ENCODE results near the gene GPR183.

The GPR183 gene

DNA sequence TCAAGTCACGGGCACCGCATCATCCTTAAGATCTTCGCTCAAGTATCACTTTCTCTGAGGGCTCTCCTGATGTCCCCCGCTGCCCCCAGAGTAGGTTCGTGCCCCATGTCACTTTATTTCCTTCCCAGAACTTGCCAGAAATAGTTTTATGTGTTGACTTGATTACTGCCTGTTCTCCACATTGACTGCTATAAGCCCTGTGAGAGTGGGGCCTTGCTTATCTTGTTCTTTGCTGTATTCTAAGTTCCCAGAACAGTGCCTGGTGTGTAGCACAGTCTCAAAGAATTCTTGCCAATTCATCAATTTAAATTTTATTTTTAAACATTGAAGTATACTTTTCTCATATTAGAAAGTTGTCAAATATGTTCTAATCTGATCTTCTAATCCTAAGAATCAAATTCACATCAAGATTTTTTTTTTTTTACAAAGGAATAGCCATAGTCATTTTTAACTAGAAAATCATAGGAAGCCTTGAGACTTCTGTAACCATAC is 32.1 kb upstream of the GPR183 start:
- DNase-seq (ENCODE audit: low read depth), result no peak

DNA sequence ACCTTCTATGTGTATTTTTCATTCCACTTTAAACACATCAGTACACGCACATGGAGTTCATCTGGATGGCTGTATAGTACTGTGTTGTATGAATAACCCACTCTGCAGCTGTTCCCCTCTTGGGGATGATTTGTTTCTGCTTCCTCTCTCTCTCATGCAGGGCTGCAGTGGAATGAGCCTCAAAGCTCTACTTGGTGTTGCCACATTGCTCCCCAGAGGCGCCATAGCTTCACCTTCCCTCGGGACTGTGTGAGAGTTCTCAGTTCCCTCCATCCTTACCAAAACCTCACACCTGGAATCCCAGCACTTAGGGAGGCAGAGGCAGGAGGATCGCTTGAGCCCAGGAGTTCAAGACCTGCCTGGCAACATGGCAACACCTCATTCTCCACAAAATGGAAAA is 28.4 kb upstream of the GPR183 start:
- no peak for DNase-seq (ENCODE audit: low read depth)

GRCh38 chr13:99335087-99335486 is 27.9 kb upstream of the GPR183 start:
- DNase-seq (ENCODE audit: low read depth), result no peak

GRCh38 chr13:99334221-99334620 is 27.0 kb upstream of the GPR183 start:
- no peak for DNase-seq (ENCODE audit: low read depth)

- DNase-seq (ENCODE audit: low read depth), result no peak
These were observed 25.3 kb upstream of the GPR183 start for GRCh38 chr13:99332456-99332855.

- no peak for DNase-seq (ENCODE audit: low read depth)
These were observed 24.7 kb upstream of the GPR183 start for GRCh38 chr13:99331881-99332293.

GRCh38 chr13:99330942-99331341 is 23.7 kb upstream of the GPR183 start:
- no peak for DNase-seq (ENCODE audit: low read depth)

DNA sequence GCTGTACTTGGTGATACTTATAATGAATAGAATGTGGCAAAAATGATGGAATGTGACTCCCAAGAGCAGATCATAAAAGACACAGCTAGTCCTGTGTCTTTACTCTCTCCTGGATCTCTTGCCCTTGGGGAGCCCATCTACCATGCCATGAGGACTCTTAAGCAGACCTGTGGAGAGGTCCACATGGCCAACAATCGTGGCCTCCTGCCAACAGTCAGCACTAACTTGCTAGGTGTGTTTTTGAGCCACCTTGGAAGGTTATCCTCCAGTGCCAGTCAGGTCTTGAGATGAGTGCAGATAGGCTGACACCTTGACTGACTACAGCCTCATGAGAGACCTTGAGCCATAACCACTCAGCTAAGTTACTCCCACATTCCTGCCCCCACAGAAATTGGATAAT is 22.3 kb upstream of the GPR183 start:
- DNase-seq (ENCODE audit: low read depth), result no peak

- no peak for DNase-seq (ENCODE audit: low read depth)
These were observed 20.6 kb upstream of the GPR183 start for GRCh38 chr13:99327761-99328160.

DNA sequence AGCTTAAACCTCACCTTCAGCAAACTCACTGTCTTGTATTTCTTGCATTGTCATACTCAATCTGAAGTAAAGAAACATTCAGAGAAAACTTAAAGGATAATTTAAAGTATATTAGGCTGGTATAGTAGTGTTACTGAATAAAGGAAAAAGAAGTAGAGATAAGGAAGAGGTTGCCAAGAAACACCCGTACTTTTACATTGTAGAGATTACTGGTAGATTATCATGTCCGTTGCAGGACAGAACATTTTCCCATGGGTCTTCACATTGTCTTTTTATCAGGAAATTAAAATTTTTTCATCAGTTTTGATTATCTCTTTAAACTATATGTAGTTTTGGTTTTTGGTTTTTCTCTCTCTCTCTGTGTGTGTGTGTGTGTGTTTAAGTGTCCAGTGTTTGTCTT is 19.9 kb upstream of the GPR183 start:
- no peak for DNase-seq (ENCODE audit: low read depth)

DNA sequence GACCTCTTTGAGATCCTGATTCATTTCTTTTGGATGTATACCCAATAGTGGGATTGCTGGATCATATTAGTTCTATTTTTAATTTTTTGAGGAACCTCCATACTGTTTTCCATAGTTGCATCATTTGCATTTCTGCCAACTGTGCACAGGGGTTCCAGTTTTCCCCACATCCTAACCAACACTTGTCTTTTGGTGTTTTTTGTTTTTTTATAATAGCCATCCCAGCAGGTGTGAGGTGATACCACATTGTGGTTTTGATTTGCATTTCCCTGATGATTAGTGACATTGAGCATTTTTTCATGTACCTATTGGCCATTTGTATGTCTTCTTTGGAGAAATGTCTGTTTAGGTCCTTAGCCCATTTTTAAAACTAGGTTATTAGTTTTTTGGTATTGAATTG is 18.8 kb upstream of the GPR183 start:
- DNase-seq (ENCODE audit: low read depth), result no peak

GRCh38 chr13:99323488-99323887 is 16.3 kb upstream of the GPR183 start:
- no peak for DNase-seq (ENCODE audit: low read depth)

GRCh38 chr13:99322297-99323103 is 15.3 kb upstream of the GPR183 start:
- DNase-seq (ENCODE audit: low read depth), result no peak

DNA sequence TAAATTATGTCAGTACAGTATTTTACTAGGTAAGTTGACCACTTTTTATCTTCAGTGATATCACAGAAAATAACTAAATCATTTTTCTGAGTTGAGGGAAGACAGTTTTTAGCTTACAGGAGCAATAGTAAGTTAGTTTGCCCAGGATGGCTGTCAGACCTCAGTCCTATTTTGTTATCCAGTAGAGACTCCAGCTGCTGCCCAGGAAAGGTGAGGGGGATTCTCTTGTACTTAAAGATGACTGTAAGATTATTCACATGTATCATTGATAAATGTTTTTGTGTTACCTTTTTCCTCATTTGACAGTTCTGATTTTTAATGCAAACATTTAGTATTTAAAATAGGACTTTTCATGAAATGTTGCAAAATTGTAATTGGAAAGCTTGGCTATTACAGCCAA is 14.5 kb upstream of the GPR183 start:
- no peak for DNase-seq (ENCODE audit: low read depth)

DNA sequence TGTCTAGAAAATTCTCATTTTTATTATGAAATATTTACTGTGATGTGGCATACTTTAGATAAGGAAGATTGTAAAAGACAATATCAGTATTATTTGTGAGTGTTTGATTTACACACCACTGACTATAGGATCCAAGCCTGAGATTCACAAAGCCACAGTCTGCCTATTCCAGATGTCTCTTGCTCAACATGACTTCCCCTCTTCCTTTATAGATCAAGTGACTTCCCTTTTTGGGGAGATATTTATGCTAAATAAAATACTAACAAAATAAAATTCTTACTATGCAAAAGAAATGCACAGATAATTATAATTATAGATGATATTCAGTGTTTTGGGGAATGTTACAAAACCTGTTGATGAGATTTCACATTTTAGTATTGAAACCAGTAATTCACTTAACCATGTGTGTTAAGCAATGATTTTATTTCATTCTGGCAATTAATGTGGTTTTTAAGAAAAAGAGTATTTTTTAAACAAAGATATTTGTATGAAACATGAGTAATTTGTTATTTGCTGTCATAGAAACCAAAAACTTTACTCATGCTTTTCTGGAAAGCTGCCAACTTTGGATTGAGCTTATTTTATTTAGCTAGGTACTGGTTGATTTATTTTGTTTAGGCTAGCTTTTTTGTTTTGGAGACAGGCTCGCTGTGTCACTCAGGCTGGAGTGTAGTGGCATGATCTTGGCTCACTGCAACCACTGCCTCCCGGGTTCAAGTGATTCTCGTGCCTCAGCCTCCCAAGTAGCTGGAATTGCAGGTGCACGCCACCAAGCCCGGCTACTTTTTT is 13.7 kb upstream of the GPR183 start:
- DNase-seq (ENCODE audit: low read depth), result peak; percentile 12

DNA sequence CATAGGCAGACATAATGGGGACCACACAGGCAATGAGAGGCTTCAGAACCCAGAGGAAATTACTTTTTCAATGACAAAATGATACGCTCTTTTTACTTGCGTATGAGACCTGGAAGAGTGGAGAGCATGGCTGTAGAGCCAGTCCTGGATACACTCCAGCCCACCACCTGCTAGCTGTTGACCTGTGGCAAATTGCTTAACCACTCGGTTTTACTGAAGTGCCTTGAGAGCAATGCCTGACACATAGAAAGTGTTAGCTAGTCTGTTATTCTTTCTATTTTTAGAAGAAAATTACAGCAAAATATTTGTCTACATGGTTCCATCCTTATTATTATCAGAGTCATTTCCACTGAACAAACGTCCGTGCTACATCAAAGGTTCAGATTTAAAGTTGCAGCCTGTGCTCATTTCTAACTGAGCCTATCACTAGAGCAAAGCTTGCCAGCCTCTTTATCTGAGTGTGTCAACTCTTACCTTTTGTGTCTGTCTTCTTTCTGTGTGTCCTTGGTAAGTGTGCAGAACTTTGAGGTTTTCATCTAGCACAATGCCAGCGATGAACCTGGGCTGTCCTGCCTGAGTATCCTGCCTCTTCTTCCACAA is 9.6 kb upstream of the GPR183 start:
- DNase-seq (ENCODE audit: low read depth), result no peak

- DNase-seq (ENCODE audit: low read depth), result no peak
These were observed 9.0 kb upstream of the GPR183 start for GRCh38 chr13:99316224-99316623.

GRCh38 chr13:99315186-99315585 is 8.0 kb upstream of the GPR183 start:
- DNase-seq (ENCODE audit: low read depth), result no peak

- no peak for DNase-seq (ENCODE audit: low read depth)
These were observed 7.5 kb upstream of the GPR183 start for GRCh38 chr13:99314640-99315176.

DNA sequence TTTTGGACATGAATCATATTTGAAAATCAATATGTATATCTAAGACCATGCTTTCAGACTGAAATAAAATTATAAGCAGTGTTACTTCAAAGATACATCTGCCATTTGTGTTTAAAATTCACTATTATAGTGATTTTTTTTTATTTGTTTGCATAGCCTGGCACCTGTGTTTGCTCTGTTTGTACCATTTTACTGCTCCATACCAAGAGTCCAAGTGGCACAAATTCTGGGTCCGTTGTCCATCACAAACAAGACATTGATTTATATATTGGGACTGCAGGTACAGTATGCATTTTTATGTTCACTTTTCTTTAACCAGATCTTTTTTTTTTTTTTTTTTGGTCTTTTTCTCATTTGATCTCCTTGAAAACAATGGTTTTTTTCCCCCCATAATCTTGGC is 6.7 kb upstream of the GPR183 start:
- no peak for DNase-seq (ENCODE audit: low read depth)

DNA sequence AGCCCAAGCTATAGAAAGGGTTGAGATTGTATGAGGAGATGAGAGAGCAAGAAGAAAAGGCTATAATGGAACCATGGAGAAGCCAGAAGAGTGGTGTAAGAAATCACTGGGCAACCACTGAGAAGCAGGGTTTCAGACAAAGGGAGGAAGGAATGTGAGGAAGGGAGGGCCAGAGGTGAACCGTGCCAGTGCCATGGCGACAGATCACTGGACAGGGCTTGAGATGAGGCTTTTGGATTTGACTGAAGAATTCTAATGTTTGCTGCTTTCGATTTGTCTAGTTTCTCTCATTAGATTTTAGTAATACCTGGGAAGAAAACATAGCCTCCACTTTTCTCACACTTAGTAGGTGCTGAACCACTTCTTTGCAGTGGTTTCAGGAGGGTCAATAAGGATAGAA is 6.3 kb upstream of the GPR183 start:
- no peak for DNase-seq (ENCODE audit: low read depth)

- DNase-seq (ENCODE audit: low read depth), result no peak
These were observed 5.3 kb upstream of the GPR183 start for GRCh38 chr13:99312493-99312883.
